GM19238 (cell line): ENCODE measurements around the gene D2HGDH.
"Not testable (repeated sequence)": the region's sequence is repeated elsewhere in the genome, so short reads cannot be mapped to it uniquely, and the experiment has no call there.

ENCODE experiments used
- DNase-seq: peaks from one replicate; pipeline ENCODE4 v3.0.0; 2011; ENCODE audit warnings: low spot score; ENCODE audit not compliant: insufficient read length

D2HGDH gene

DNA sequence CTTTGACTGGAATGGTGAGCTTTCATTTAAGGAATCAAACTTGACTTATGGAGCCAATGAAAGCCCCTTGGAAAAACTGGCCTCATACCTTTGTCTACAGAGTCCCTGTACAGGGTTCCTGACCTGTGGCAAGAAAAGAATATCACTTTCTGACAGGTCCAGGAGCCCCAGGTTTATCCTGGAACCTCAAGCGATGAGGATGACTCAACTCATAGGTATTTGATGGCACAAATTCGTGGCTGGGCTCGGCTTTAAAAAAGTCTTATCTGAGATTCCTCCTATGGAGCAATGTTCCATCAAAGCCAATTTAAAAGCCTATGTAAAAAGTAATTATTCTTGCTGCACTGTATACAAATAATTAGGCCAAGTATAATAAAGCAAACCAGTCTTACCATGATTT is 57.0 kb downstream of the D2HGDH start:
- not testable (repeated sequence) for DNase-seq

DNA sequence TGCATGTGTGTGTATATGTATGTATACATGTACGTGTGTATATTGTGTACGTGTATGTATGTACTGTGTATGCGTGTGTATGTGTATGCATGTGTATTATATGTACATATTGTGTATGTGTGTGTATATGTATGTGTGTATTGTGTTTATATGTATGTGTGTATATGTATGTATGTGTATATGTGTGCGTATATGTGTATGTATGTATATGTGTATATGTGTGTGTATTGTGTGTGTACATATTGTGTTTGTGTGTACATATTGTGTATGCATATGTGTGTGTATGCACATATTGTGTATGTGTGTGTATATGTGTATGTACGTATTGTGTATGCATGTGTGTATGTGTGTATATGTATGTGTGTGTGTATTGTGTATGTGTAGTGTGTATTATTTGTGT is 59.0 kb downstream of the D2HGDH start:
- DNase-seq = no peak

DNA sequence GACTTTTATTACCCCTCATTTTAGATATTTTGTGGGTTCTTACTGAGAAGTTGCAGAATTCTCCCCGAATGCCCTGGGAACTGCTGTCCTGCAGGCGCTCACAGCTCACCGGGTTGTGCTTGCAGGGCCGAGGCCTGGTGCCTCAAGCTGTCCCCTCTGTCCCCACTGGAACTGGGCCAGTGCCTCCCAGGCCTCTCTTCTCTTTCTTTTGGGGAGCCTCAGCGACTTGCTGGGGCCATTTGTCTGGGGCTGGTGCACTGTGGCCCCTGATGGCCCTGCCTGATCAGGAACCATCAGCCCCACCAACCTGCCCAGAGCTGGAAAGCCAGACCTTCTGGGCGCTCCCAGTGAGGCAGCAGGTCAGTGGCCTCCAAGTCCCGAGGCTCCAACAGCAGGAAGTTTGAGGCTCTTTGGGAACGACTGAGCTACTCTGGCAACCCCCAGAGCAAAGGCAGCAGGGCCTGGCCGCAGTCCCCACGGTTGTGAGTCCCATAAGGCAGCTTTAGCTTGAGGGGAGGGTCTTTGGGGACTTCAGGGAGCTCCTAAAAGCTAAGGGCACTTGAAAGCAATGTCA is 59.9 kb downstream of the D2HGDH start:
- no peak for DNase-seq

DNA sequence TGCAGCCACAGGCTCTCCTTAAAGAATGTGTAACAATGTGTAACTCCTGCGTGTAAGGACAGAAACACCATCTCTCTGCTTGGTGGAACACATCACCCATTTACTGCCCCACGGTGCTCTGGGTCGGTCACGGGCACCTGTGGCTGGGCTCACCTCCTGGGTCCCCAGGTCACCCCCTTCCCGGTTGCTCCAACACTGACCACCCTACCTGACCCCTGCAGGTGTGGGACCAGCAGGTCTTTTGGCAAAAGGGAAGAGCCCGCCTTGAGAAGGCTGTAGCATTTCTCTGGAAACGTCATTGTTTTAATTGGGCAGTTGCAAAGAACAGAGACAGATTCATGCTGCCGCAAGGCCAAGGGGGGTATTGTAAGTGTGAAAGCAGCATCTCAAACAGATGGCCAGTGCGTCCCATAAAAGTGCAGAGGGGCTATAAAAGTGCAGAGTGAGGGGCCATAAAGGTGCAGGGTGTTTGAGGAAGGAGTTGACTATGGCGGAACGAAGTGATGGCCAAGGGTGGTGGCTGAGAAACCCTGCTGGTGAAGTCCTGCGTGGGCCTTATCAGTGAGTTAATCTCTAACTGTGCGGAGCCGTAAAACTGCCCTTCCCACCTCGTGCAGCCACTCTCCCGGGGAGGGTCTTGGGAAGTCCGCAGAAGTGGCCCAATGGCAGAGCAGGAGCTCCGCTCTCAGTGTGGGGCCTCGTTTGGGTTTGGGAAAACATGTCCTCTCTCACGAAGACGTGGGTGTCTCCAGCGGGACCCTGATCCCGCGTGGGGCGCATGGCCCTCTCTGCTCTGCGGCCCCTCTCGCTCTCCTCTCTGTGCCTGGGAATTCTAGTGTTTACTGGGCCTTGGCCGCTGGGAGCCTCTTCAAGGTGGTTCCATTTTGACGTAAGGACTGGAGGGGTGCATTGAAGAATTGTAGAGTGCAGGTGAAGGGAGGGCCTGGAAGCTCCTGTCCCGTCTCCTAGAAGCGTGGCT is 60.9 kb downstream of the D2HGDH start:
- DNase-seq = no peak

DNA sequence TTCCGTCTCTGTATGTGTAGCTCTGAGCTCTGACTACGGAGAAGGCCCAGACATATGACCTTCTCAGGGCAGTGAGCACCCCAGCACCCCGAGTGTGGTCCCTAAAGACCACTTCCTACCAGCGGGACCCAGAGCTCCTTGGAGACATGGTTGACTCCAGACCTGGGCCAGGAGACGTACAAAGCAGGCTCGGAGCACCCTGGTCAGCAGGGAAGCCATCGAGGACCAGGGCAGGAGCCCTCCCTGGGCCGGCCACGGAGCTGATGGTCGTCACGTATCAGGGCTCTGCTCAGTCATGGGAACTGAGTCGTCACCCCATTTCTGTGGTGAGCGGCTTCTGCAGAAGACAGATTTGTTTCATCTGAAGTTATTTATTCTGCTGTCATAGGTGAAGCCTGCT is 61.8 kb downstream of the D2HGDH start:
- no peak for DNase-seq

DNA sequence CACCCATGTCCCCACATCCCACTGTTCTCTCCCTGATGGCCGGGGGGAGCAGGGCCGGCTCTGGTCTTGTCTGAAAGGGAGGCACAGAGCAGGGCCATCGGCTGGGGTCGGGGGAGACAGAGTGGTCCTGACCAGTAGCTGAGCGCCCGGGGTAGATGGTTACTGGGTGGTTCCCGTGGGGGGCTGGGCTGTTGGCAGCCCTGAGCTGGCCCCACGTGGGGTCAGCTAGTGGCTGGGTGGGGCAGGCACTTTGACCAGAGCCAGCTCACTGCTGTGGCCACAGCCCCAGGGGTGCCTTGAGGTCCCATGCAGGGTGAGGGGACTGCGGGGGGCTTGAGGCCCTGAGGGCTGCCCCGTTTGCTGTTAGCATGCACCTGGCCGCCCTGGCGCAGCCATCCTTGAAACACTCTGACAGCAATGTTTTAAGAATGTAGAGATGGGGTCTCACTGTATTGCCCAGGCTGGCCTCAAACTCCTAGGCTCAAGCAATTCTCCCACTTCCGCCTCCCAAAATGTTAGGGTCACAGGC is 62.2 kb downstream of the D2HGDH start:
- DNase-seq = no peak

DNA sequence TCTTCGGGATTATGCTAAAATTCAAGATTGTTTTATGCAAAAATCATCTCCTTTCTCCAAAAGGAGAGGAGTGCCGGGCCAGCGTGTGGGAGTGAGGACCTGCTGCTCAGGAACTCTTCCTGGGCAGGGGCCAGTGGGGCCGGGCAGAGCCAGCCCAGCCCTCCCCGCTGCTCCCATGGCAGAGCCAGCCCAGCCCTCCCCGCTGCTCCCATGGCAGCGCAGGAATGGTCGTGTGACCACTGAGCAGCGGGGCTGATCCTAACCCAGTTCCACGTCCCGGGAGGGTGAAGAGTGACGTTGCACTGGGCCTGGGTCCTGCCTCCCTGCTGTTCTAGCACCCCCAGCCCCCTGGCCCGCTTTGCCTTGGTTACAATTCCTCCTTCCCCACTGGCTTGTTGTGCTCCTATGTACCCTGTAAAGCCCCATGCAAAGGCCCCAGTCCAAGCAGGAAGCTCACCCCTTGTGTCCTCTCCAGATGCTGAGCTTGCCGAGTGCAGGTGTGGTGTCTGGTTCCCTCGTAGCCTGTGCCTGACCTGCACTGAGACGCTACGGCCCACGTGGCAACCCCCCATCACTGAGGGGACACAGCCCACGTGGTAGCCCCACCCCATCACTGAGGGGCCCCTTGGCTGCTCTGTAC is 63.1 kb downstream of the D2HGDH start:
- DNase-seq = no peak

DNA sequence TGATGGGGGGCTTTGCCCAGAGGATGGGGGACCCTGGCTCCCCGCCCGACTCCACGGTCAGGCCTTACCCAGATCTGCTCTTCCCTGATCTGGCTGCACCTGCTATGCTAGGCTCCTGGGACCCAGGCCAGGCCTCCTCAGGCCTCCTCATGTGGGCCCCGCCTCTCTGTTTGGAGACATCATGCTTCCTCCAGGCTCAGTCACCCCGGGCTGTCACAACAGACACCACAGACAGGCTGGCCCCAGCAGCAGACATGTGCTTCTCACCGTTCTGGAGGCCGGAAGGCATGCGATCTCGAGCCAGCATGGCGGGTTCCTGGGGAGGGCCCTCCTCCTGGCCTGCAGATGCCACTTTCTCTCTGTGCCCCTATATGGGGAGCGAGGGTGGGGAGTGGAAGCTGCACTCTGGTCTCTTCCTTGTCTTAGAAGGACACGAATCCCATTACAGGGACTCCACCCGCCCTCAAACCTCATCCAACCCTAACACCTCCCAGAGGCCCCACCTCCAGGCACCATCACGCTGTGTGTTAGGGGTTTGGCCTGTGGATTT is 63.7 kb downstream of the D2HGDH start:
- DNase-seq = no peak

DNA sequence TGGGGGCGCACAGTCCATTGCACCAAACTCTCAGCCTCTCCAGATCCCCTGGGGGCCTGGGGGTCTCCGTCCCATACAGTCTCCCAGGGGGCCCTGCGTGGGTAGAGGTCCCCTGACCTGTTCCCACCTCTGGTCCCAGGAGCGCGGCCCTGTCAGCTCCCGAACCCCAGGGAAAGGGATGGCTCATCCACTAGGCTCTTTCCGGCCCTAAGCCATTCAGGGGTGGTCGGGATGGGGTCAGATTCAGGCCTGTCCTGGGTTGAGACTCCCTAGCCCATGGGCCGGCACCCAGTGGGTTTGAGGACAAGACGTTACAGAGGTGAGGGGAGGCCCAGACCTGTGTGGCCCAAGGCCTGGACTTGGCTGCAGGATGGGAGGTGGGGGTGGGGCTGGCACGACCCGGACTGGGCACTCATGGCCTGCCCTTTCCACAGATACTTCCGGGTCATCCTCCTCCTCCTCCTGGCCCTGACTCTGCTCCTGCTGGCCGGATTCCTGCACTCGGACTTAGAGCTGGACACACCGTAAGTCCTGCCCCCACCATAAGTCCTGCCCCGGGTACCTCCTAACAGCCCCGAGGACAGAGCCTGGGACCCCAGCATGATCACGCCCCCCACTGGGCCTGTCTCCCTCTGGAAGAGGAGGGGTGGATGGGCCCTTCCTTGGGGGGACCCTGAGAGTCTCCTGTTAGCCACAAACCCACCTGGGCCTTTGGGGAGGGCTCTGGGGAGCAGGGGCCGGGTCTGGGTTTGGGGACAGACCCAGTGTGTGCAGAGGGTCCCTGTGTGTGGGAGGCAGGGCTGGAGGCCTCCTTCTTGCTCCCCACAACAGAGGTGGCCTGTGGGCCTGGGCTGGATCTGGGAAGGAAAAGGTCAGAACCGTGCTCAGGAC is 64.4 kb downstream of the D2HGDH start:
- DNase-seq = no peak

DNA sequence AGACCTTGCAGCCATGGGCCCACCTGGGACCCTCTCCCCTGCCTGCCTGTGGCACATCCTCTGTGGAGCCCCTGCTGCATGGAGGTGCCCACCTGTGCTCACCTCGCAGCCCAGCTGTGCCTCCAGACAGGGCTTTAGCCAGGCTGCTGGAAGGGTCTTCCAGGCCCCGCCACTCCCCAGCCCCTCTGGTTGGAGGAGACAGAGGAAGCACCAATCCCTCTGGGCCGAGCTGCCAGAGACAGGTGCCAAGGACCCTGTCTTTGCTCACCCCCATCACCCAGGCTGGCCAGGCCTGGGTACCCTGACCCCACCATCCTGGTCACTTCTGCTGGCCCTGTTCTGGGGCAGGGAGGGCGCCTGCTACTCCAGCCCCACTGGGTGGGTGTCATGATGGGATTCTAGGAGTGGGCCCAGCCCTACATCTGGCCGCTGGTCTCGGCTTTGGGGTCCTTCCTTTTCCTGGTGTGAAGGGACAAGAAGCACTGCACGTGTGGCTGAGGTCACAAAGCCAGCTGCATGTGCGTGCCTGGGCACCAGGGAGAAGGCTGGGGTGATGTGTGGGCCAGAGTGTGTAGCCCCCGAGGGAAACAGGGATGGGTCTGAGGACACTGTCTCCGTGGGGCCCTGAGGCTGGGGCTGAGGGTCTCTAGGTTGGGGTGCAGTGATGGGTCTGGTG is 65.2 kb downstream of the D2HGDH start:
- no peak for DNase-seq

DNA sequence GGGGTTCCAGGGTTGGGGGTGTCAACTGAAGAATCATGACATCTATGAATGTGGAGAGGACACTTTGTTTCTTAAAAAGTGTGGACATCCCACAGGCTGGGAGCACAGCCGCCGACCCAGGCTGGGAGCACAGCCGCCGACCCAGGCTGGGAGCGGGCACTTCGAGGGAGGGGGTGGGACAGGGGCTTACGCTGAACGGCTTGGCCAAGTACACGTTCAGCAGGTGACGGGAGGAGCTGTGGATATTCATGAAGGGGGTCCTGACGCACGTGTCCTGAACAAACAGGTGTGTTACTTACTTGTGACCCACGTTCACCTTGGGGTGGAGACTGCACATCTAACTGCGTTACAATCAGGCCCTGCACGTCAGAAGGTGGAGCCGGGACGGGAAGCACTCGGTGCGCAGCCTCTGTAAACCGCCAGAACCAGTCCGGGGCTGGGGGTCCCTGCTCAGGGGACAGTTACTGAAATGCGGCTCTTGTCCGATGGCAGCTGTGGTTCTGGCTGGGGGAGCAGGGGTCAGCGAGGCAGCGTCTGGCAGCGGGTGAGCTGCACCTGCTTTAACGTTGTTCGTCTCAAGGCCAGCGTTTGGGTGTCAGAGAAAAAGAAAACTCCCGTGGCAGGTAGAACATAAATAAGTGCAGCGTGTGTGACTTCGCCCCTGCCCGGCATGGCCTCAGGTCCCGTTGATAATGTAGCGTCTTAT is 65.9 kb downstream of the D2HGDH start:
- not testable (repeated sequence) for DNase-seq

DNA sequence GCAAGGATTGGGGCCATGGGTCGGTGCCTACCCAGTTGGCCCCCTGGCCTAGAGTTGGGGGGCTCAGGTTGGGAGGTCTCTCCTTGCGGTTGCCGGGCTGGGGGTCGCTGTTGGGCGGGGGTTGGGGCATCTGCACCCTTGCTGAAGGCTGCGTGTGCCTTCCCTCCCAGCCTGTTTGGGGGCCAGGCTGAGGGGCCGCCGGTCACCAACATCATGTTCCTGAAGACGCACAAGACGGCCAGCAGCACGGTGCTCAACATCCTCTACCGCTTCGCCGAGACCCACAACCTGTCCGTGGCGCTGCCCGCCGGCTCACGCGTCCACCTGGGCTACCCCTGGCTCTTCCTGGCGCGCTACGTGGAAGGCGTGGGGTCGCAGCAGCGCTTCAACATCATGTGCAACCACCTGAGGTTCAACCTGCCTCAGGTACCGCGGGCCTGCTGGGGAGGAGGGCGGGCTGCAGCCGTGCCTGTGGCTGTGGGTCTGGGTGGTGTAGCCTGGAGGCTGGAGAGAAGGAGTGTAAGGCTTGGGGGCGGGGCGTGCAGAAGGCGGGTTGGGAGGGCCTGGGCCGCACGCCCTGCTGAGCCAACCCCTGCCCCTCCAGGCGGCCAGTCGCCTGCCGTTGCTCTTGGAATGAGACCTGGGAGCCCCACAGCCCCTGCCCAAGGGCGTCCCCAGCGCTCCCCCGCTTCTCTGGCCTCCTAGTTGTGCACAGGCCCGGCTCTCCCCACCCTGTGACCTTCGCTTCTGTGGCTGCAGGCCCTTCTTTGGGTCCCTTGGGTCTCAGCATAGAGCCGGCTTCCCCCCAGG is 67.4 kb downstream of the D2HGDH start:
- no peak for DNase-seq

DNA sequence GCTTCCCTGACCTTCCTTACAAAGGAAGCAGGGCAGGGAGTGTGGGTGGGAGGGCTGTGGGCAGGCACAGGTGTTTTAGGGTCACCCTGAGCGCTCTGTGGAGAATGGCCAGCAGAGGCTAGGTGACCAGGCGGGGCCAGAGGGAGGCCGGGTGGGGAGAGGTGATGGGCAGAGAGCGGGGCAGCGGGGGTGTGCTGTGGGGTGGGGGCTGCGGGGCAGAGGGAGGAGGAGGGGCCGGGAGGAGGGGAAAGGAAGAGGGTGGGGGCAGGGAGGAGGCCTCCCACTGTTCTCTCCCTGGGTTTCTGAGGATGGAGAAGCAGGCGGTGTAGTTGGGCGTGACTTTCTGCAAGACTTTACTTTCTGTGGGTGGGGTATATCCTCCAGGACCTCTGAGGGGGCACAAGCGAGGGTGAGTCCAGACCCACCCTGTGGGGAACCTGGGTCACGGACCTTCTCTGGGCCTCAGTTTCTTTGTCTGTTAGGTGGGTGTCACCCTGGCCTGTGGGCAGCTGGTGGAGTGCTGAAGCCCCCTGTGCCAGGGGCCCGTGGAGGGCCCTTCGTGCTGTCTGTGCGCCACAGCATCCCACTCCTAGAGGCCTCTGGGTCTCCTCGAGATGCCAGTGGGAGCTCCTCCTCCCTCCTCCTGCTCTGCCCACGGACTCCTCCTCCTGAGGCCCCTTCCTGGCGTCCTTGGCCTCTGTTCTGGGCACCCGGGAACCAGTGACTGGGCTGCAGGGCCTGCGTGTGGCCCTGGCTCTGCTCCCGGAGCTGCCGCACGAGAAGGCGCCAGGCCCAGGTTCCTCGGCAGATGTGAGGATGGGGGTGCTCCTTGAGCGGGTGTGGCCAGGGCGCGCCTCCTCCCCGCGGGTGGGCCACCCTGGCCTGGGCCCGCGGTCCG is 68.2 kb downstream of the D2HGDH start:
- no peak for DNase-seq

DNA sequence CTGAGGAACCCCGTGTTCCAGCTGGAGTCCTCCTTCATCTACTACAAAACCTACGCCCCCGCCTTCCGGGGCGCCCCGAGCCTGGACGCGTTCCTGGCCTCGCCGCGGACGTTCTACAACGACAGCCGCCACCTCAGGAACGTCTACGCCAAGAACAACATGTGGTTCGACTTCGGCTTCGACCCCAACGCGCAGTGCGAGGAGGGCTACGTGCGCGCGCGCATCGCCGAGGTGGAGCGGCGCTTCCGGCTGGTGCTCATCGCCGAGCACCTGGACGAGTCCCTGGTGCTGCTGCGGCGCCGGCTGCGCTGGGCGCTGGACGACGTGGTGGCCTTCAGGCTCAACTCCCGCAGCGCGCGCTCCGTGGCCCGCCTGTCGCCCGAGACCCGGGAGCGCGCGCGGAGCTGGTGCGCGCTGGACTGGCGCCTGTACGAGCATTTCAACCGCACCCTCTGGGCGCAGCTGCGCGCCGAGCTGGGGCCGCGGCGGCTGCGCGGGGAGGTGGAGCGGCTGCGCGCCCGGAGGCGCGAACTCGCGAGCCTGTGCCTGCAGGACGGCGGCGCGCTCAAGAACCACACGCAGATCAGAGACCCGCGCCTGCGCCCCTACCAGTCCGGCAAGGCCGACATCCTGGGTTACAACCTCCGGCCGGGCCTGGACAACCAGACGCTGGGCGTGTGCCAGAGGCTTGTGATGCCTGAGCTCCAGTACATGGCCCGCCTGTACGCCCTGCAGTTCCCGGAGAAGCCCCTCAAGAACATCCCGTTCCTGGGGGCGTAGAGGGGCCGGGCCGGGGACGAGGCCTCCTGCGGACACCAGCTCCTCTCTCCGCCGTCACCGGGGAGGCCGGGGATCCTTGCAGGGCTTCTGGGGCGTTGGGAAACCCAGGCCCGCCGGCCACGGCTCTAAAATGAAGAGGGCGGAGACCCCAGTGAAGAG is 69.2 kb downstream of the D2HGDH start:
- no peak for DNase-seq

DNA sequence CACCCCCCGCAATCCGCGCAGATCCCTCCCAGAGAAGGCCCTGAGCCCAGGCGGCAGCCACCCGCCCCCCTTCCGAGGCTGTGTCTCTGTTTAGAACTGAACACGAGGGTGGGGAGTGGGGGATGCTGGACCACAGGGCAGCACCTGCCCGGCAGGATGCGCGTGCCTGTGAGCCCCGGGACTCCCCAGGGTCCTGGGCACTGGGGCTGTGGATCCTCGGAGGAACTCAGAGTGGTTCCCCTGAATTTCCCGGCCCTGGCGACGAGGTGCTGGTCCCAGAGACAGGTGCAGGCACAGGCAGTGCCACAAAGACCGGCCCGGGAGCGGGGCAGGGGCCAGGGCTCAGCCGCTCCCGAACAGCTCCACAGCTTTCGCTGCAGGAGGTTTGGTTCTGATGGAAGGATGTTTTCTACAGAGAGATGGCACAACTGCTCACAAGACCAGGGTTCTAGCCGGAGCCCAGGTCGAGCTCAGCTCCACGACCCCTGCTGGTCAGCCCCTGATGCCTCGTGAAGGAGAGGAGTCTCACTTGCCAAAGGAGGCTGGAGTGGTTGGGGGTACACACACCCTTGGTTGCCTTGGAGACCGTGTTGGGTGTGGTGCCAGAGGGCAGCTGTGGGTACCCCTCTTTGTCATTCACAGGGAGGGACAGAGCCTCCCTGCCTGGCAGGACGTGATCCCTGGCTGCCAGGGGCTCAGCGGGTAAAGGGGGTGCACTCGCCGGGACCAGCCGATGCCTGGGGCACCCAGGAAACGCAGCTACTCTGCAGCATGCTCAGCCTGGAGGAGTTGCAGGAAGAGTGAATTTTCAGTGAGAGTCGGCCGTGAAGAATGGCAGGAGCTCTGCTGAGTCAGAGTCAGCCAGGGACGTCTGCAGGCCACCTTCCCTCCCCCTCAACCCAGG is 70.1 kb downstream of the D2HGDH start:
- no peak for DNase-seq

DNA sequence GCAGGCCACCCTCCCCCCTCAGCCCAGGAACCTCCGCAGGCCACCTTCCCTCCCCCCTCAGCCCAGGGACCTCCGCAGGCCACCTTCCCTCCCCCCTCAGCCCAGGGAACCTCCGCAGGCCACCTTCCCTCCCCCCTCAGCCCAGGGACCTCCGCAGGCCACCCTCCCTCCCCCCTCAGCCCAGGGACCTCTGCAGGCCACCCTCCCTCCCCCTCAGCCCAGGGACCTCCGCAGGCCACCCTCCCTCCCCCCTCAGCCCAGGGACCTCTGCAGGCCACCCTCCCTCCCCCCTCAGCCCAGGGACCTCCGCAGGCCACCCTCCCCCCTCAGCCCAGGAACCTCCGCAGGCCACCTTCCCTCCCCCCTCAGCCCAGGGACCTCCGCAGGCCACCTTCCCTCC is 71.8 kb downstream of the D2HGDH start:
- DNase-seq = not testable (repeated sequence)
